NOMO-1 treated with DMSO at 0.1 percent for 48 hours (cell line): ENCODE results near the gene GALNT14.

ENCODE experiments used
- DNase-seq: peaks from one replicate; lab custom pipeline; 2025; ENCODE audit not compliant: unreplicated experiment; lab: John Stamatoyannopoulos, UW

GALNT14 gene

GRCh38 chr2:30978854-30979253 is 159.4 kb downstream of the GALNT14 start:
- DNase-seq: no peak

- DNase-seq: no peak
Measured at GRCh38 chr2:30978044-30978443, 160.2 kb downstream of the GALNT14 start.

DNA sequence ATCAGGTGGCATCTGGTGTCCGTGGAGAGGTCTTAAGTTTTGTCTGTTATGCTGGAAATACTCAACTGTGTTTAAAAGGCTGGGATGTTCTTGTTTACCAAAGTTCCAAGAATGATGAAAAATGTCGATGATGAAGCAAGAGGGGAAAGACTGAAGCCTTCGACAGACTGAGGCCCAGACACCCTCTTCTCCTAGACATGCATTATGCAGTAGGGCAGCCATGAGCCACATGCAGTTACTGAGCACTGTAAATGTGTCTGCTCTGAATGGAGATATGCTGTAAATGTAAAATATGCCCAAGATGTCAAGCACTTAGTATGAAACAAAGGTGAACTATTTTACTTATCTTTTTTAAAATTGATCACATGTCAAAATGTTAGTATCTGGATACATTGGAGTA is 163.1 kb downstream of the GALNT14 start:
- DNase-seq: no peak

DNA sequence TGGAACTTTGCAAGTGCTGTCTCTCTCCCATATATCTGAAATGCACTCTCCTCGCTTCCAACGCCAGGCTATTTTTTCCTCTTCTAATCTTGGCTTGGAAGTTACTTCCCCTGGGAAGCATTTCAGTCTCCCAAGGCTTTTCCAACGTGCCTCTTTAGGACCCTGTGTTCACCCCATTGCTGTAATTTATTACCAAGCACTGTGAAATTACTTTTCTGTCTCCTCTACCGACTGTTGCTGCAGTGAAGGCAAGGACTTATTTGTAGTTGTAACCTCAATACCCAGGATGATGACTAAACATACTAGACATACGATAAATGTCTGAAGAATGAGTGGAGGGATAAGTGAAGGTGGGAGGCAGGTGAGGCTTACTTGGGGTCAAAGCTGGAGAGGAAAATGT is 163.7 kb downstream of the GALNT14 start:
- DNase-seq: no peak

DNA sequence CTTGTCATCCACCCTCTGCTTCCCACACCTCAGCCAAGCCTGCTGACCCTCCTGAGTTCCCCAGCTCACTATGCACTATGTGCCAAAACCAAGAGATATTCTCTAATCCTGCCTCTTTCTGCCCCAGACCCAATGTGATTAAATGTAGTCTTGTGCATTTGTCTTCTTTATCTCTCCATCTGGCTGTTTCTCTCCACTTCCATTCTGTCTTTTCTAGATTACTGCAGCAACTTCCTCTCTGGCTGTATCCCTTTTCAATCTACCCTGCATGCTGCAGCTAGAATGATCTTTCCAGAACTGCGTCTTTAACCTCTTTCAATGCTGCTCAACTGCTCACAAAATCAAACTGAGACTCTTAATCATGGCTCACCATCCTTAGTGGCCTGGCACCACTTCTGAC is 164.1 kb downstream of the GALNT14 start:
- DNase-seq: no peak

DNA sequence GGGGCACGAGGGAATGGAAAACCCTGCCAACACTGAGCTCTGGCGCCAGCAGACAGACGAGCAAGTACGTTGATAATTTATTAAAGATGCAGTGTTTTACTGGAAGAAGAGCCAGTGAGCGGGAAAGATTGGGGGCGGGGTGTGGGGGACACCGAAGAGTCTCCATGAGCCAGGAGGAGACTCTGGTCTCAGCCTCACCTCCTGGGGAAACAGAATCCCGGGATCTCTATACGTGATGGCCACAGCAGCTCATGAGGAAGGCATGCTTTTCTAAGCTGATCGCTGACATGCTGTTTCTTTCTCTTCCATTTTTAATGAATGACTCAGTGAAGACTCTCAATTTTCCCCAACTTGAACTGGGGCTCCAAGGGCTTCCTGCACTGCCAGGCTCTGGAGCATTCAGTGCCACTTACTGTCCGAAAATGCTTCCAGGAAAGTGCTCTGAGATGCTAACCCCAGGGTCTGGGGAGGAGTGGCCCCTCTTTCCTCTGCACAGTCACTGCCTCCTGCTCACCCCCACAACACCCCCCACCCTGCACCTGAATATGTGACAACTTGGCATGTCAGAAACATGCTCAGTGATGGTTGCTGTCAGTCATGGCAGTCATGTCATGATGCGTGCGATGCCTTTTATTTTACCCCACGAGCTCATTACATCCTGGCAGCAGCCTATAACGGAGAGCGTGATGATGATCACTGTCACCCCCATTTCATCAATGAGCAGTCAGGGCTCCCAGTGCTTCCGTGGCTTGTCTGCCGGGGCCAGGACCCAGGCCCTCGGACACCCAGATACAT is 166.8 kb downstream of the GALNT14 start:
- no peak for DNase-seq

GRCh38 chr2:30968660-30969397 is 169.4 kb downstream of the GALNT14 start:
- DNase-seq: no peak

- no peak for DNase-seq
Measured at GRCh38 chr2:30966786-30967185, 171.5 kb downstream of the GALNT14 start.

DNA sequence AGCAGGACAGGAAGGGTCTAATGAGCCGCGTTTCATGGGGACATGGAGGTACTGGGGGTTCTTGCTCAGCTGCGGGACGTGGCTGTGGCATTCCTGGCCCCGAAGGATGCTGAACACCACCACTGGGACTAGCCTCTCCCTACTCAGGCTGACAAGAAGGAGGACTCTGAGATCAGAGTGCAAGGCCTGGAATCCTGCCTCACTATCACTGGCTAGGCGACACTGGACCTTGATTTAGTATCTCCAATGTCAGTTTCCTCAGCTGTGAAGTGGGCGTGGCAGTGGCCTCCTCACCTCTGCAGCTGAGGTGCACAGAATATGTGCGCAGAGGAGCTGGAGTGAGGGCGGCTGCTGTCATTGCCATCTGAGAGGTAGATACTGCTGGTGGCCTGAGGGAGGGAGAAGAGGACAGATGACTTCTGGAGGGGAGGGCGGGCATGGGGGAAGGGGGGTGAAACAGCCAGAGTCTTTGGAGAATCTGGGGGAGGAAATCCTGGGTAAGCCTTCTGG is 173.2 kb downstream of the GALNT14 start:
- DNase-seq: no peak

DNA sequence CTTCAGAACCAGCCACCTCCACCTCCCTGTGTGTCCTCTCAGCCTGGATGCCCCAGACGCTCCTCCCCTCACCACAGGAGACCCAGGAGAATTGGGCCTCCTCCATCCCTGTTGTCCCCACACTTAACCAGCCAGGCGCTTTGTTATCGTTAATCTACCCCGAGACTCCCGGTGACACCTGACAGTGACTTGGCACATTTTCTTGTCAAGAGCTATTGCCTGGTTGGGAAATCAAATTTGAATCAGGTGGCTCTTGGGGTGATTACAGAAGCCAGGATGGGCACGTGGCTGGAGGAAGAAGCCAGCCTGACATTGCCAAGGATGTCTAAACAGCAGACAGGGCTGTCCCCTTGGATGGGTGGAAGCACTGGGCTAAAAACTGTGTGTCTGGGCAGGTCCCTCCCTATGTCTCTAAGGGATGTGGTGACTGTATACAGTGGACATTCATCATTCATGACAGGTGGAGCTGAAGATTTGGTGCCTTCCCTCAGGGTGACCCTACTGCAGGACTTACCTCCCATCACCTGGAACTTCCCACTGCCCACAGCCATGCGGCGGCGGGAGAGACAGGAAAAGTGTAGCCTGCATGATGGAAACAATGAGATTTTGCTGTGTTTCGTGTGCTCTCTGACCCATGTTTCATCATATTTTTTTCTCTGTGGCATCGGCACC is 173.8 kb downstream of the GALNT14 start:
- DNase-seq: no peak

DNA sequence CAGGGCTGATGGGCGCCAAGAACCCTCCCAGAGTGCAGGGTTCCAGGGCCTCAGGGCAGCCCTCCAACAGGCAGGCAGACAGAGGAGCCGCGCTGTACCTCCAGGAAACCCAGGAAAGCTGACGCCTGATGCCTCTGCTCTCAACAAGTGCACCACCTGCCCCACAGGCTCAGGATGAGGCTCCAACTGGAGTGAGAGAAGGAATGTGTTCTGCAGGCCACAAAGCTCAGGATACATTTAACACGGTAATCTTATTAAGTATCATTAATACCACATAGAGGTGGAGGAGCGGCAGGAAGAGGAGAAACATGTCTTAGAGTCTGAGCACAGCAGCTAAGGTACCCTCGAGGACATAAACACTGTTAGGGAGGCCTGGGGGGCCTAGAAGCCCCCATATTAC is 175.1 kb downstream of the GALNT14 start:
- no peak for DNase-seq

- no peak for DNase-seq
Measured at GRCh38 chr2:30960213-30960612, 178.0 kb downstream of the GALNT14 start.

- DNase-seq: no peak
Measured at GRCh38 chr2:30959653-30960052, 178.6 kb downstream of the GALNT14 start.

- no peak for DNase-seq
Measured at GRCh38 chr2:30958918-30959265, 179.3 kb downstream of the GALNT14 start.

GRCh38 chr2:30958193-30958917 is 179.9 kb downstream of the GALNT14 start:
- no peak for DNase-seq

DNA sequence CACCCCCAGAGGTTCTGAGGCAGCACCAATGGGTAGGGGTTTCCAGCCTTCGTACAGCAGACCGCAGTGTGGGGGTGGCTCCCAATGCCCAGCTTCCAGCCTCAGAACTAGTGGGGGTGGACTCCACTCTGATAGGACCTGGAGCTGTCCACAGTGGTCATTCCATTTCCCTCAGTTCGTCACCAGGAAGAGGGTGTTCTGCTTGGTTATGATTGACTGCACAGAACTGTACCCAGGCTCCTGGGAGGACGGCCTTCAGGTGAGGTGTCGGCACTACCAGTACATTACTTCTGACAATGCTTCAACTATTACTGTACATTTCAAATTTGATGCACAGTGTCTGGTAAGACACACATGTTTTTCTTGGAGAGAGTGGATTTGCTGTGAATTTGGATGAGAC is 180.6 kb downstream of the GALNT14 start:
- no peak for DNase-seq

DNA sequence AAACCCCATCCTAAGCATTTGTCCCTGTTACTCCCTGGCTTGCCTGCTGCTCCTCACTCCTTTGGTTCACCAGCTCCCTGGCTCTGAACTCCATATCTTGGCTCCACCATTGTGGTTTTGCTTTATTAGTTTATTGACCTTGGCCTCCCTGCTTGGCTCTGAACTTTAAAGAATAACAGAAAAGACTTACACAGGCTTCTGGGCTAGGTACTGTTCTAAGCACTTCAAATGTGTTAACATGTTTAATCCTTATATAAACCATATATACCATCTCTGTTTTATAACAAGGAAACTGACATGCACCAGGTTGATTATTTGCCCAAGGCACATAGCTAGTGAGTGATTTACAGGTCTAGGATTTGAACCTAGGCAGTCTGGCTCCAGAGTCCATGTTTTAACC is 181.2 kb downstream of the GALNT14 start:
- no peak for DNase-seq

DNA sequence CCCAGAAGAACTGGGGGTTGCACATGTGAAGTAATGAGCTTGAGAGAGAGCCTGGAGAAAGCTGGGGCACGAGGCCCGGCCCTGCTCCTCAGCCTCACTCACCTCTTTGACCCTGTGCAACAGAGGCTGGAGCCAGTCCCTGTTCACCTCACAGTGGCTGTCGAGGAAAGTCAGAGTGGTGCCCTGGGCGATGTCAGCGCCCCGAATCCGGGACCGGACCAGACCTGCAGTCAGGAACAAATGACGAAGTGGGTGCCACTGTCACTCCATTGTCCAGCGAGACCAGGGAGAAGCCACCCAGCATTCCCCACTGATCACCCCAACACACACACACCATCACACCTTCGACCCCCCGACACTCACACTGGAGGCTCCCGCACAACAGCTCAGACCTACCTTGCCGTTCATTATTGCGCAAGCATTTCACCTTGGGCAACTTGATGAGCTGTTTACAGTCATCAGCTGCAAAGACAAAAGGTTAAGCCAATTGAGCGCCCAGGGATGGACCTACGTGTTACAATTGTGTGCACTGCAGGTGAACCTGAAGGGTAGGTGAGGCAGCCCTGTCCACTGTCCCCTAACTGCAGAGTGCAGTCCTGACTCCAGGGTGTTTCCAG is 182.6 kb downstream of the GALNT14 start:
- no peak for DNase-seq

DNA sequence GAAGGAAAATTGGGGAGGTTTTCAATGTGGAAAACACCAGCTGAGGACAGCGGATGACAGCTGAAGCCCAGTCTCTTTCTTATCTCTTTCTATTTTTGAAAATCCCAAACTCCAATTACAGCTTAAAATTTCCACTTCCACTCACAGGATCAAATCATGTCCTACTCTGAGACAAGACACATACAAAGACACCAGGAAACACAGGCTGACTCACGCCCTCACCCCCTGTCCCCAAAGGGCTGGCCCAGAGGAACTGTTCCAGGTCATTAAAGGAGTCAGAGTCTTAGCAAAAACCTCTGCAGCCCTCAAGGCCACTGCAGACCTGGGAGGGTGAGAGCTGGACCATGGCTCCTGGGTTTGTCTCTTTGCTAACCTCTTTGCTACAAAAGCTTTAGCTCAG is 187.9 kb downstream of the GALNT14 start:
- DNase-seq: no peak

DNA sequence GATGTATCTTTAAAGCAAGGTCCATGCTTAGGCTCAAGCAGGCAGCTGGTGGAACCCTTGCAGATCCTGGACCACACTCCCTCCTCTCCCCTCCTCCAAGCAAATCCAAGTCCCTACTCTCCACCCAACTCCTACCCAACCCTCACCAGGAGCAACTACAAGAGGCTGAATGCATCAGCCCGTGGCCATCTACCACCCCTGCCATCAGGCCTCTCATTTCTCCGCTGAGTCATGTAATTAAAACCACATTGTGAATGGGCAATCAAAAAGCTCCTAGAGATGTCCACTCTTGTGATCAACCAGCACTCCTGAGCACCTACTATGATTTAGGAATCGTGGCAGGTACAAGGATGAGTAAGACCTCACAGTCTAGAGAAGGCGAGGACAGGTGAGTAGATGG is 188.8 kb downstream of the GALNT14 start:
- DNase-seq: no peak

- DNase-seq: no peak
Measured at GRCh38 chr2:30948857-30949256, 189.4 kb downstream of the GALNT14 start.
